ENCODE data around the gene ROBO1. TPM values are rescaled to one million over a fixed set of nuclear protein-coding genes. Genes with fewer than 3 reads are reported as not detected.

Gene ROBO1
- total and polyA plus RNA-seq, 2 donors from 2014 or later = 2.1 to 22.1 TPM

GRCh38 chr3:79488407-79488806, 279.4 kb downstream of the ROBO1 start:
- no peak overlapping the region for H3K27ac ChIP-seq (ENCODE audit: low read depth in 2 of 2, low read length in 2 of 2)
- no peak for TF ChIP-seq CTCF (IDR thresholded peaks at IDR 0.05; ENCODE audit: borderline replicate concordance, extremely low read depth, insufficient read depth)
- H3K9me3 ChIP-seq (ENCODE audit: control insufficient read depth in 2 of 3, insufficient read depth in 1 of 3, low read length in 3 of 3) = no peaks in the 10 kb centered on the region
- H3K4me3 ChIP-seq (ENCODE audit: low read length in 3 of 3) = no peak overlapping the region
- H3K9ac ChIP-seq (ENCODE audit: low read length in 3 of 3) = no peak overlapping the region
- no peaks in the 10 kb centered on the region for H3K4me1 ChIP-seq (ENCODE audit: control insufficient read depth in 2 of 3, insufficient read depth in 2 of 3, low read depth in 1 of 3, low read length in 3 of 3)
- H3K27me3 ChIP-seq (ENCODE audit: control insufficient read depth, insufficient read depth, low read length) = no peaks in the 10 kb centered on the region
- H3K36me3 ChIP-seq (ENCODE audit: control insufficient read depth in 2 of 3, insufficient read depth in 3 of 3, low read length in 3 of 3) = no peaks in the 10 kb centered on the region
- intact Hi-C loops (cut with DNase I) = no loop called here
- DNase-seq (no peak), FAIRE-seq (no peak)

- no peak for FAIRE-seq
- no peaks in the 10 kb centered on the region for H3K27me3 ChIP-seq (ENCODE audit: control insufficient read depth, insufficient read depth, low read length)
Measured at GRCh38 chr3:79480746-79481145, 287.1 kb downstream of the ROBO1 start.

GRCh38 chr3:79478620-79479019, 289.2 kb downstream of the ROBO1 start:
- Histone ChIP-seq H3K4me1 (ENCODE audit: control insufficient read depth in 2 of 3, insufficient read depth in 2 of 3, low read depth in 1 of 3, low read length in 3 of 3) (no peaks in the 10 kb centered on the region), H3K36me3 (ENCODE audit: control insufficient read depth in 2 of 3, insufficient read depth in 3 of 3, low read length in 3 of 3) (no peaks in the 10 kb centered on the region), H3K4me3 (ENCODE audit: low read length in 3 of 3) (no peak overlapping the region), H3K9me3 (ENCODE audit: control insufficient read depth in 2 of 3, insufficient read depth in 1 of 3, low read length in 3 of 3) (no peaks in the 10 kb centered on the region), H3K27me3 (ENCODE audit: control insufficient read depth, insufficient read depth, low read length) (no peaks in the 10 kb centered on the region), H3K9ac (ENCODE audit: low read length in 3 of 3) (no peak overlapping the region), H3K27ac (ENCODE audit: low read depth in 2 of 2, low read length in 2 of 2) (no peak overlapping the region)
- FAIRE-seq = no peak
- DNase-seq = no peak
- intact Hi-C loops (cut with DNase I) = no loop called here
- TF ChIP-seq CTCF (IDR thresholded peaks at IDR 0.05; ENCODE audit: borderline replicate concordance, extremely low read depth, insufficient read depth) = no peak

More at GRCh38 chr3:79480746-79481145, 287.1 kb downstream of the ROBO1 start:
- H3K36me3 ChIP-seq (ENCODE audit: control insufficient read depth in 2 of 3, insufficient read depth in 3 of 3, low read length in 3 of 3) = no peaks in the 10 kb centered on the region
- H3K9me3 ChIP-seq (ENCODE audit: control insufficient read depth in 2 of 3, insufficient read depth in 1 of 3, low read length in 3 of 3) = no peaks in the 10 kb centered on the region
- H3K4me3 ChIP-seq (ENCODE audit: low read length in 3 of 3) = no peak overlapping the region
- TF ChIP-seq CTCF (IDR thresholded peaks at IDR 0.05; ENCODE audit: borderline replicate concordance, extremely low read depth, insufficient read depth) = no peak
- intact Hi-C loops (cut with DNase I) = no loop called here
- no peak for DNase-seq
- H3K9ac ChIP-seq (ENCODE audit: low read length in 3 of 3) = no peak overlapping the region
- no peak overlapping the region for H3K27ac ChIP-seq (ENCODE audit: low read depth in 2 of 2, low read length in 2 of 2)
- H3K4me1 ChIP-seq (ENCODE audit: control insufficient read depth in 2 of 3, insufficient read depth in 2 of 3, low read depth in 1 of 3, low read length in 3 of 3) = no peaks in the 10 kb centered on the region

- TF ChIP-seq CTCF (IDR thresholded peaks at IDR 0.05; ENCODE audit: borderline replicate concordance, extremely low read depth, insufficient read depth) = no peak
- H3K4me1 ChIP-seq (ENCODE audit: control insufficient read depth in 2 of 3, insufficient read depth in 2 of 3, low read depth in 1 of 3, low read length in 3 of 3) = no peaks in the 10 kb centered on the region
- DNase-seq (peak in 1 of 5 donors; percentile 13), FAIRE-seq (no peak)
- no peaks in the 10 kb centered on the region for H3K36me3 ChIP-seq (ENCODE audit: control insufficient read depth in 2 of 3, insufficient read depth in 3 of 3, low read length in 3 of 3)
- intact Hi-C loops (cut with DNase I) = no loop called here
- H3K9ac ChIP-seq (ENCODE audit: low read length in 3 of 3) = no peak overlapping the region
- no peaks in the 10 kb centered on the region for H3K9me3 ChIP-seq (ENCODE audit: control insufficient read depth in 2 of 3, insufficient read depth in 1 of 3, low read length in 3 of 3)
- H3K27me3 ChIP-seq (ENCODE audit: control insufficient read depth, insufficient read depth, low read length) = no peaks in the 10 kb centered on the region
- H3K27ac ChIP-seq (ENCODE audit: low read depth in 2 of 2, low read length in 2 of 2) = no peak overlapping the region
- no peak overlapping the region for H3K4me3 ChIP-seq (ENCODE audit: low read length in 3 of 3)
Measured at GRCh38 chr3:79477242-79477641, 290.6 kb downstream of the ROBO1 start.

All from kidney (tissue), 14 donors.